BE2C (cell line): Measurements from ENCODE around the gene SLC9A2.

Experiments used
- DNase-seq: peaks from one replicate; pipeline ENCODE4 v3.0.0-alpha.2; 2020
- H3K27me3 ChIP-seq: fragments of 250-450 bp; sonication (Bioruptor Pico); 2 replicates; pipeline ENCODE4 v1.5.1; 2020; ENCODE audit warnings: mild to moderate bottlenecking
- H3K36me3 ChIP-seq: fragments of 250-450 bp; sonication (Bioruptor Pico); 2 replicates; pipeline ENCODE4 v1.5.1; 2020; ENCODE audit warnings: mild to moderate bottlenecking
- H3K4me1 ChIP-seq: fragments of 250-450 bp; sonication (Bioruptor Pico); 2 replicates; pipeline ENCODE4 v1.5.1; 2020
- H3K4me3 ChIP-seq: 2 replicates; pipeline ENCODE4 v1.5.1; 2011; ENCODE audit warnings: low read depth, low read length
- H3K9me3 ChIP-seq: fragments of 250-450 bp; sonication (Bioruptor Pico); 2 replicates; pipeline ENCODE4 v1.5.1; 2020
- TF ChIP-seq, protein P1 (sequence below): IDR thresholded peaks from 2 replicates; pipeline ENCODE4 v1.5.1; 2012; ENCODE audit warnings: mild to moderate bottlenecking, low read depth, low read length

SLC9A2 gene

DNA sequence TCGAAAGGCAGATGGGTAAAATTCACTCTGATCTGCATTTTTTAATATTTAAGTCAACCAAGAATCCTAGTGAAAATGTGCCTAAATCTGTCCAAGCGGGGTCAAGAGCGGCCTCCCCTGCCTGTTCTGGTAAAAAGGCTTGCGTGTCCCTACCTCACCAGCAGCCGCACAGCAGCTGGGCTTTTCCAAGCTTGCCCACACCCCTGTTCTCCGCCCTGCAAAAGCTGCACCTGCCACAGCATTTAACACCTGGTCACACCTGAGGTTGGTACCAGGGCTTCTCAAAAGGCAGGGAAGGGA is 116.7 kb downstream of the SLC9A2 start:
- Histone ChIP-seq H3K9me3 (no peaks in the 10 kb centered on the region), H3K36me3 (no peaks in the 10 kb centered on the region), H3K27me3 (no peaks in the 10 kb centered on the region), H3K4me3 (peak overlapping the region; percentile 76), H3K4me1 (no peaks in the 10 kb centered on the region)
- TF ChIP-seq, protein P1, sequence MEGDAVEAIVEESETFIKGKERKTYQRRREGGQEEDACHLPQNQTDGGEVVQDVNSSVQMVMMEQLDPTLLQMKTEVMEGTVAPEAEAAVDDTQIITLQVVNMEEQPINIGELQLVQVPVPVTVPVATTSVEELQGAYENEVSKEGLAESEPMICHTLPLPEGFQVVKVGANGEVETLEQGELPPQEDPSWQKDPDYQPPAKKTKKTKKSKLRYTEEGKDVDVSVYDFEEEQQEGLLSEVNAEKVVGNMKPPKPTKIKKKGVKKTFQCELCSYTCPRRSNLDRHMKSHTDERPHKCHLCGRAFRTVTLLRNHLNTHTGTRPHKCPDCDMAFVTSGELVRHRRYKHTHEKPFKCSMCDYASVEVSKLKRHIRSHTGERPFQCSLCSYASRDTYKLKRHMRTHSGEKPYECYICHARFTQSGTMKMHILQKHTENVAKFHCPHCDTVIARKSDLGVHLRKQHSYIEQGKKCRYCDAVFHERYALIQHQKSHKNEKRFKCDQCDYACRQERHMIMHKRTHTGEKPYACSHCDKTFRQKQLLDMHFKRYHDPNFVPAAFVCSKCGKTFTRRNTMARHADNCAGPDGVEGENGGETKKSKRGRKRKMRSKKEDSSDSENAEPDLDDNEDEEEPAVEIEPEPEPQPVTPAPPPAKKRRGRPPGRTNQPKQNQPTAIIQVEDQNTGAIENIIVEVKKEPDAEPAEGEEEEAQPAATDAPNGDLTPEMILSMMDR: no peak
- DNase-seq: peak; percentile 12

DNA sequence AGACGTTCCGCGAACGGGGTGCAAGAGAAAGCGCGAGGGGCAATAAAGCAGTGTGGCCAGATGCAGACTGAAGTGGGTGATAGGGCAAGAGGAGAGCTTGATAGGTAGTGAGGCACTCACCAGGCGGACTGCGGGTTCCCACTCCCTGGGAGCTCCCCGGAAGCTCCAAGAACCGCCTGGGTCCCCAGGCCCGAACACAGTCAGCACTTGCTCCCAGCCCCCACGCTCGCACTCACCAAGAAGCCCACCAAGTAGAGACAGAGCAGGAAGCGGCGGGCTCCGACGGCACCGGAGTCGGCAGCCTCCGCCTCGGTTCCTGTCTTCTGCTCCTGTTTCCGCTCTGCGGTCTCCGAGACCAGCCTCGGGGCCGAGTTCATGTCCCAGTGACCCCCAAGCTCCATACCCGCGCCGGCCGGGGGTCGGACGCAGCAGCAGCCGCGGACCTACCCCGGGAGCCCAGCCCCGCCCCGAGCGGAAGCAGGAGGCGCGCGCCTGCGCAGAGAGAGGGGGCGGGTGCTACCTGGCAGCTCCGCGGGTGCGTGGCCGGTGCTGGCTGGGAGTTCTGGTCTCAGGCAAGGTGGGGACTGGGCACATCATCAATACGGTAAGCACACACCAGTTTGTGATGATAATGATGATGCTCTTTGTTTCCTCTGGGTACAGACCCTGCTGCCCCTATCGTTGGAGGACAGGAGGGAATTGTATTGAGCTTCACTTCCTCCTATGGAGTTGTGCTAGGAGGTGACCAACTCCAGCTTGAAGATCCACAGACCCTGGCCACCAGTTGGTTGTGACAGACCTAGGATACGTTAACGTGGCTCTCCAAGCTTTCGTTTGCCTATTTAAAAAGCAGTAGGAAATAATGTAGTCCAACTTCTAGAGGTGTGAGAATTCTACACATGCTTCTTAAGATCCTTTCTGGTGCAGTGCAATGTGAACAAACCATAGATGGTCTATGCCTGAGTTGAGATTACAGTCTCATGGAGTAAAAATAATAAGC is 117.4 kb downstream of the SLC9A2 start:
- Histone ChIP-seq H3K9me3 (no peaks in the 10 kb centered on the region), H3K4me1 (no peaks in the 10 kb centered on the region), H3K4me3 (peak overlapping the region; percentile 76), H3K27me3 (no peaks in the 10 kb centered on the region), H3K36me3 (no peaks in the 10 kb centered on the region)
- TF ChIP-seq, protein P1: no peak
- peak; percentile 75 for DNase-seq

DNA sequence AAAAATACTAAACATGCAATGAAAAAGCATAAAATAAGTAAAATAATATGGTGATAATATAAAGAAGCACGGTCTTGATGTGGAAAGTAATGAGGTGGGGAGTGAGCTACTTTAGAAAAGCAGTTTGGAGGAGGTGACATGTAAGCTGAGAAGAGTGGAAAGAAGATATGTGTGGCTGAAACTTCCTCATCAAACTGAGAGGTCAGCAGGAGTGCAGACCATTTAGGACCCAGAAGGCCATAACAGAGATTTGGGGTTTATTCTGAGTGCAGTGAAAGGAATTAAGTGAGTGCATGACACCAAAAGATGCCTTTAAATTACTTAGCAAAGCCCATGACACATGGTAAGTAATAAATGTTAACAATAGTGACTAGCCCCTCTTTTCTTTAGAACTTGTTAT is 118.1 kb downstream of the SLC9A2 start:
- Histone ChIP-seq H3K4me3 (peak overlapping the region; percentile 76; the same call in 1 of the 2 replicates), H3K4me1 (no peaks in the 10 kb centered on the region), H3K27me3 (no peaks in the 10 kb centered on the region), H3K36me3 (no peaks in the 10 kb centered on the region), H3K9me3 (no peaks in the 10 kb centered on the region)
- TF ChIP-seq, protein P1: no peak
- DNase-seq: no peak

DNA sequence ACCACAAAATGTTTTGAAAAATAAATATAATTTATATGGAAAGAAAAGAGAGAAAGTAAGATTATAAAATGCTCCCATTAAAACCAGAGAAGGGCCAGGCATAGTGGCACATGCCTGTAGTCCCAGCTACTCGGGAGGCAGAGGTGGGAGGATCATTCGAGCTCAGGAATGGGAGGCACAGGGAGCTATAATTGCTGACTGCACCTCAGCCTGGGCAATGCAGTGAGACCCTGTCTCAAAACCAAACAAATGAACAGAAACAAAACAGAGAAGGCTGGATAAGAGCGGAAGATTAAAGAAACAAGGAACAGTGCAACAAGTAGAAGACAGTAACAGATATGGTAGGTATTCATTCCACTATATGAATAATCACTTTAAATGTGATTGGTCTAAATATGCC is 123.9 kb downstream of the SLC9A2 start:
- Histone ChIP-seq H3K36me3 (no peaks in the 10 kb centered on the region), H3K9me3 (no peaks in the 10 kb centered on the region), H3K27me3 (no peaks in the 10 kb centered on the region), H3K4me1 (no peaks in the 10 kb centered on the region), H3K4me3 (no peak overlapping the region)
- no peak for DNase-seq
- TF ChIP-seq, protein P1: no peak

DNA sequence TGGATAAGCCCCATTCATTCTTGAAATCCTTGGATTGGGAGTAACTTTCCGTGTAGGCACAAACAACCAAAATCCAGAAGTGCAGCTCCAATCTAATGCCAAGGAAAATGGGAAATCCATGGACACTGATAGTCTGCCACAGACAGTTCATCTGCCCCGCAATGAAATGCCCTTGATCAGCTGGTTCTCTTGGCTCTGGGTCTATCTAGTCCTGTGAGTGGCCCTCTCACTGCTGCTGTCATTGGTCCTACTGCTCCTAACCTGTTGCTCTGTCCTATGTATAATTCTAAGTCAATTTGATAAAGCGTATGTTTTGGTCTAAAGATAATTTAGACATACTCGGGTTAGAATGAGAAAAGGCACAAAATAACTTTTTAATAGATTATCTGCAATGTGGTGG is 128.8 kb downstream of the SLC9A2 start:
- DNase-seq: no peak
- TF ChIP-seq, protein P1: no peak
- H3K36me3 ChIP-seq: no peaks in the 10 kb centered on the region
- no peaks in the 10 kb centered on the region for H3K9me3 ChIP-seq
- no peaks in the 10 kb centered on the region for H3K4me1 ChIP-seq
- H3K4me3 ChIP-seq: no peak overlapping the region
- no peaks in the 10 kb centered on the region for H3K27me3 ChIP-seq

DNA sequence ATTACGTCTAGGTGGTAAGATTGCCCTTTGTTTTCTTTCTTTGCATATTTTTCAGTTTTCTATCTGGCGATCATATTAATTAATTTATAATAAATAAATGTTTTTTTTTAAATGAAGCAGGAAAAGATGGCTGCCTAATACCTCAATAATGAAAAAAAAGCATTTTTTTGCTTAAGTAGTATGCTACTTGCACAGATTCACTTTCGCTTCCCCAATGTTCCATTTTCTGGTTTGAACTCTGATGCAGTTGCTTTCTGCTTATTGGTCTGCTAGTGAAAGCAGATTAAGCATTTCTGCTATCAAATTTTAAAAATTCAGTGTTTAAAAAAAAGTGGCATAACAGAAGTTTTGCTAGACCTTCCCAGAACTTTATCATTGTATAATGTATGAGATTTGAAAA is 130.6 kb downstream of the SLC9A2 start:
- no peaks in the 10 kb centered on the region for H3K9me3 ChIP-seq
- no peaks in the 10 kb centered on the region for H3K36me3 ChIP-seq
- H3K4me3 ChIP-seq: no peak overlapping the region
- H3K4me1 ChIP-seq: no peaks in the 10 kb centered on the region
- TF ChIP-seq, protein P1: no peak
- H3K27me3 ChIP-seq: no peaks in the 10 kb centered on the region
- DNase-seq: no peak
